GM10266 (cell line): ENCODE measurements around the gene CCDC85A.

Experiments
- DNase-seq: peaks from one replicate; pipeline ENCODE4 v3.0.0; 2012; ENCODE audit errors: extremely low spot score
- TF ChIP-seq, protein P1 (sequence below): IDR thresholded peaks from 2 replicates; pipeline ENCODE4 v1.5.1; 2012; ENCODE audit warnings: mild to moderate bottlenecking, low read depth; ENCODE audit not compliant: control insufficient read depth, insufficient read depth; ENCODE audit errors: missing control alignments

Gene CCDC85A

DNA sequence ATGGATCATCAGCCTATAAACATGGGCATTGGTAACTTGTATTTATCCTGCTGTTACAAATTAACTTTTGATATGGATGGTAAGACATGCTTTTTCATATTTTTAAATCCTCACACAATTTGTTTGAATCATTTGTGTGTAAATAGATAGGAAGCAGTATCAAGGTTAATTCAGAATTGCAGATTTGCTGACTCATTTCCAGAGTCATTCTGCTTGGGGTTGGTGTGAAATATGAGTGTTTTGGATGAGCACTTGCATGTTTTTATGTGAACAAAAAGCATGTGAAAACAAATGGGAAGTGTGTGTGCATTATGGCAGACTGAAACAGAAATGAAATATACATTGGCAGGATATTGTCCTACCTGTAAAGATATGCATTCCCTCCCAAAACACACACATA lies 11.8 kb downstream of the CCDC85A start:
- DNase-seq: no peak
- TF ChIP-seq, protein P1, sequence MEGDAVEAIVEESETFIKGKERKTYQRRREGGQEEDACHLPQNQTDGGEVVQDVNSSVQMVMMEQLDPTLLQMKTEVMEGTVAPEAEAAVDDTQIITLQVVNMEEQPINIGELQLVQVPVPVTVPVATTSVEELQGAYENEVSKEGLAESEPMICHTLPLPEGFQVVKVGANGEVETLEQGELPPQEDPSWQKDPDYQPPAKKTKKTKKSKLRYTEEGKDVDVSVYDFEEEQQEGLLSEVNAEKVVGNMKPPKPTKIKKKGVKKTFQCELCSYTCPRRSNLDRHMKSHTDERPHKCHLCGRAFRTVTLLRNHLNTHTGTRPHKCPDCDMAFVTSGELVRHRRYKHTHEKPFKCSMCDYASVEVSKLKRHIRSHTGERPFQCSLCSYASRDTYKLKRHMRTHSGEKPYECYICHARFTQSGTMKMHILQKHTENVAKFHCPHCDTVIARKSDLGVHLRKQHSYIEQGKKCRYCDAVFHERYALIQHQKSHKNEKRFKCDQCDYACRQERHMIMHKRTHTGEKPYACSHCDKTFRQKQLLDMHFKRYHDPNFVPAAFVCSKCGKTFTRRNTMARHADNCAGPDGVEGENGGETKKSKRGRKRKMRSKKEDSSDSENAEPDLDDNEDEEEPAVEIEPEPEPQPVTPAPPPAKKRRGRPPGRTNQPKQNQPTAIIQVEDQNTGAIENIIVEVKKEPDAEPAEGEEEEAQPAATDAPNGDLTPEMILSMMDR: no peak

DNA sequence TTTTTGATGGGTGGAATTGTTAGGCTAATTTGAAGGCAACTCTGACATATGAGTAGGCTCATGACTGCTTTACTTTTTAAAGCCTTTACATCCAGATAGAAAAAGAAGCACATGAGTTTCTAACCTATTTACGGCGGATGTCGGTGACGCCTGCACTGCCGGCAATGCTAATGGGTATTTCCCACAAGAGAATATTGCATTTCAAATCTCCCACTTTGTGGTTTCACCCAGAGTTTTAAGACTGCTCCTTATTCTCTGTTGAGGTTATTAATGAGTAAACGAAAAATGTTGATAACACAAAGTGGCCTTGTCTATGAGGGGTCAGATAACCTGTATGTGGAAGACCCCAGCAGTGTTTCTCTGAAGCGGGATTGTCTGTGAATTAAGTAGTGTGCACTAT lies 14.0 kb downstream of the CCDC85A start:
- no peak for DNase-seq
- TF ChIP-seq, protein P1: no peak

DNA sequence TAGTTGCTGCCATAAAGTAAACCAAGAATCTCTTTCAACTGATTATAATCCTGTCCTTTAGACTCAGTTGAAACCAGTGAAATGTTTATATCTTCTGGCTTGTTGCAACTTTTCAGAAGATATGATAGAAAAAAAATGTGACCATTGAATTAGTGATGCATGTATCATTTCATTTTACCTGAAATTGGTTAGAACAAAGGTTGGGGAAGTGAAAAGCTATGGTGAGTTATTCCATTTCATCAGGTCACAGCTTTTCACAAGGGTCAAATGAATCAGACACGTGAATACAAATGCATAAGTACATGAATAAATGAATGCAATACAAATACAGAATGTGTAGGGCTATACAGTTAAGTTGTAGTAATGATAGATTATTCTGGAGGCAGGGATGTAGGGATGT lies 15.1 kb downstream of the CCDC85A start:
- TF ChIP-seq, protein P1: no peak
- no peak for DNase-seq

DNA sequence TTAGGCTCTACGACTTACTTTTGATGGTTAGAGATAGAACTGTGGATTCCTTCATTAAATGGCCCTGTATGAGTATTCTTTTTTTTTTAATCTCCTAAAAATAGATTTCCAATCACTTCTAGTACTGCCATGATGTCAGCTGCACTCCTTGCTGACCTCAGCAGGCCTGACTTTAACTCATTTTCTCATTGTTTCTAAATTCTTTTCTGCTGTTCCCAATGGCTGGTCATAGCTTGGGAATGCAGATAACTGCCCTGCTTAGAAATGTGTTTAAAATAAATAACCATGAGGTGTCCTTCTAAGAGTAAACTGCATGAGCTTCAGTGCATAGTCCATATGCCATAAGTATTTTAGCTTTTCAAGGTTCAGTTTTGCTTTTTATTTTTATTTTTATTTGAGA lies 15.7 kb downstream of the CCDC85A start:
- no peak for DNase-seq
- TF ChIP-seq, protein P1: no peak

DNA sequence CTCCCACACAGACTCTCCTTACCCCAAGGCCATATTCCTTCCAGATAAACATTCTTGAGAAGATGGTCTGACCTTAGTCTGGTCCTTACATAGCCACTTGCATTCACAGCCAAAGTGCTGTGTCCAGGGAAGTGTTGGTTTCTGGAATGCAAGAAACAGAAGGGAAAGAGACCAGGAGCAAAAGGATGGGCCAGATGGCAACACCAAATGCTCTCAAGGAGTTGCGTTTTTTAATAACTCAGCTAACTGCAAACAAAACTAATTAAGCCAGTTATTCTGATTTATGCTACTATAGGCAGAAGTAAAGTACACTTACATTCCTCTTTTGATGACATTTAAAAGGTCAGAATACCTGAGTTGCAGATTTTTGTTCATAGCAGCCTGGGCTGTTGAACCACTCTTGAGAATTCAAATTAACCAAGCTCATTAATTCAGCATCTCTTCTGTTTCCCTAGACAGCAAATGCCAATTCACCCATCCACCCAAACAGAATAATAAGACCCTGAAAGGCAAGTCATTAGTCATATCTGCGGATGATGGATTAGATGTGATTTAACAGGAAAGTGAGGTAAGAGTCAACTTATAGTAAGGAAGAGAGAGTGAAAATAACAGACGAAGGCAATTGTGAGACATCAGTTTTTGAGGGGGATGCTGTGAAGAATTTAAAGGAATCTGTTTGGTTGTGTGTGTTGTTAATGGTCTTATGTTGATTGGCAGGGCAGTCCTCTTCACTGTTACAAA lies 18.8 kb downstream of the CCDC85A start:
- no peak for DNase-seq
- TF ChIP-seq, protein P1: no peak

DNA sequence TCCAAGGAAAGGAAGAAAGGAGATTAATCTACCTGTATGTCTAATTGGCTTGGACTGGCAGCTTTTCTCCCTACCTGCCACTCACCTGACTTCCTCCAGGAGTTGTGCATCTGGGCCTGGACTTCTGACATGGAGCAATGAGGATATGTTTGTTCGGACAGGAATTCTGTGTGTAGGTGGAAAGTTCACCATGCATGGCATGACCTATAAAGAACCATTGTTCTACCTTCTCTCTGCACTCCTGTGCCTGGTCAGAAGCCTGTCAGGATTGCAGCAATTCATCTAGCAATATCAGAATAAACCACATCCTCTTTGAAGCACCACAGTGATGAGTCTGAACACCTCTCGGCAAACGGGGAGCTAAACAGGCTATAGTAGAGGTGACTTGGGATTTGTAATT lies 20.8 kb downstream of the CCDC85A start:
- TF ChIP-seq, protein P1: no peak
- DNase-seq: no peak

DNA sequence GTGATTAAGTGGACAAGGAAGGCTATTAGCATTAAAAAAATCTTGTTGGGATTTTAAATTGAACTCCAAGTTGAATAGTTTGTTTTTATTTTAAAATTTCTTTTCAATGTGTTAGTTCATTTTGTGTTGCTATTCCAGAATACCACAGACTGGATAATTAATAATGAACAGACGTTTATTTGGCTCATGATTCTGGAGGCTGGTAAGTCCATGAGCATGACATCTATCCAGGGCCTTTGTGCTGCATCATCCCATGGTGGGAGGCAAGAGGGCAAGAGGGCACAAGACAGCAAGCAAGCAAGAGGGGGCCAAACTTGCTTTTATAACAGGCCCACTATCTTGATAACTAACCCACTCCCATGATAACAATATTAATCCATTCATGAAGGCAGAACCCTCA lies 22.5 kb downstream of the CCDC85A start:
- TF ChIP-seq, protein P1: no peak
- DNase-seq: no peak
